K562 (cell line): ENCODE measurements around the gene MRFAP1. TPM values are rescaled to one million over a fixed set of nuclear protein-coding genes. Genes with fewer than 3 reads are reported as not detected.

Experiments
- ADNP ChIP-seq: fragments of 200-800 bp; sonication (Bioruptor generic); IDR thresholded peaks from 2 replicates; pipeline ENCODE4 v1.6.1; 2016; ENCODE audit warnings: missing genetic modification characterization, missing compliant biosample characterization
- DACH1 ChIP-seq: fragments of 450-650 bp; IDR thresholded peaks from 2 replicates; pipeline ENCODE4 v1.6.1; 2018; ENCODE audit not compliant: partially characterized antibody
- HLTF ChIP-seq: fragments of 450-650 bp; IDR thresholded peaks from 2 replicates; pipeline ENCODE4 v1.6.1; 2016
- HNRNPUL1 ChIP-seq: fragments of 200-400 bp; formaldehyde crosslinking; IDR thresholded peaks from 2 replicates; pipeline ENCODE4 v1.6.1; 2017; ENCODE audit warnings: low read length
- MAFK ChIP-seq: IDR thresholded peaks from 2 replicates; pipeline ENCODE4 v1.6.1; 2011; ENCODE audit warnings: low read length, improper control_type of control experiment
- NFIX ChIP-seq: fragments of 250-450 bp; sonication (Bioruptor Pico); IDR thresholded peaks from 2 replicates; pipeline ENCODE4 v1.4.0; 2020; ENCODE audit warnings: low read depth, mild to moderate bottlenecking, moderate library complexity
- PCBP2 ChIP-seq: fragments of 200-400 bp; formaldehyde crosslinking; IDR thresholded peaks from 2 replicates; pipeline ENCODE4 v1.6.1; 2018; ENCODE audit warnings: low read length, low read depth, mild to moderate bottlenecking, moderate library complexity; ENCODE audit not compliant: poor library complexity, severe bottlenecking
- SRSF1 ChIP-seq: fragments of 200-400 bp; formaldehyde crosslinking; IDR thresholded peaks from 2 replicates; pipeline ENCODE4 v1.6.1; 2017; ENCODE audit warnings: mild to moderate bottlenecking, low read depth, low read length, moderate library complexity
- STAT5A ChIP-seq: IDR thresholded peaks from 2 replicates; pipeline ENCODE4 v1.6.1; 2012; ENCODE audit warnings: low read length, inconsistent platforms, borderline replicate concordance
- U2AF1 ChIP-seq: fragments of 200-400 bp; formaldehyde crosslinking; optimal IDR thresholded peaks from 2 replicates; pipeline ENCODE3; 2017; ENCODE audit warnings: mild to moderate bottlenecking, low read depth, low read length, moderate library complexity
- U2AF2 ChIP-seq: fragments of 200-400 bp; formaldehyde crosslinking; optimal IDR thresholded peaks from 2 replicates; pipeline ENCODE3; 2017; ENCODE audit warnings: low read depth, mild to moderate bottlenecking, low read length
- ZNF445 ChIP-seq: fragments of 250-450 bp; sonication (Bioruptor Pico); IDR thresholded peaks from 2 replicates; pipeline ENCODE4 v1.4.0; 2020; ENCODE audit warnings: low read depth, mild to moderate bottlenecking, moderate library complexity
- ZNF551 ChIP-seq: fragments of 250-450 bp; sonication (Bioruptor Pico); IDR thresholded peaks from 2 replicates; pipeline ENCODE4 v1.5.0; 2021; ENCODE audit warnings: mild to moderate bottlenecking, moderate library complexity
- polyA plus RNA-seq, 8 experiments: library from polyadenylated mRNA; depleted of rRNA in 4 of 8; stranded (reverse) in 5 of 8; unstranded in 3 of 8; fragments of >200 nt; fragmentation: Nextera tagmentation in 2 of 8; fragmentation: Illumina TruSeq in 1 of 8; extraction: Ambion mirVana in 2 of 8; extraction: Trizol in 1 of 8; gene quantifications; 2 replicates each; pipeline versions ENCODE4 v1.2.1 to v1.2.3, GENCODE V29; 2011 to 2014; ENCODE audit warnings: inconsistent platforms in 1 of 8, missing spikeins in 1 of 8
- total RNA-seq, 7 experiments: library from RNA; depleted of rRNA in 6 of 7; stranded (reverse); fragments of >200 nt in 6 of 7; fragmentation: Illumina TruSeq in 2 of 7; extraction: Trizol in 2 of 7; gene quantifications; 2 replicates each; pipeline versions ENCODE4 v1.2.1 to v1.2.3, GENCODE V29; 2011 to 2021; ENCODE audit warnings: low replicate concordance in 1 of 7
- TF ChIP-seq, protein P1 (sequence below): fragments of 200-400 bp; formaldehyde crosslinking; IDR thresholded peaks from 2 replicates; pipeline ENCODE4 v1.6.1; 2017; ENCODE audit warnings: mild to moderate bottlenecking, low read depth, low read length, moderate library complexity
- TF ChIP-seq, protein P2 (sequence below): fragments of 250-450 bp; sonication (Bioruptor Pico); IDR thresholded peaks from 2 replicates; pipeline ENCODE4 v1.9.0; 2021; ENCODE audit warnings: mild to moderate bottlenecking
- TF ChIP-seq, protein P3 (sequence below): fragments of 200-800 bp; sonication (Bioruptor generic); IDR thresholded peaks from 2 replicates; pipeline ENCODE4 v1.6.1; 2017; ENCODE audit warnings: missing genetic modification characterization, missing compliant biosample characterization
- TF ChIP-seq, protein P4 (sequence below): IDR thresholded peaks from 2 replicates; pipeline ENCODE4 v1.6.1; 2011; ENCODE audit warnings: borderline replicate concordance, low read depth, mild to moderate bottlenecking, moderate library complexity, low read length; ENCODE audit not compliant: insufficient read depth, poor library complexity, severe bottlenecking
- TF ChIP-seq, protein P5 (sequence below): fragments of 250-450 bp; sonication (Bioruptor Pico); IDR thresholded peaks from 2 replicates; pipeline ENCODE4 v1.6.1; 2021; ENCODE audit warnings: mild to moderate bottlenecking

Gene MRFAP1
- total and polyA plus RNA-seq, 9 of the 15 experiments (the other 6 are each of a cell fraction or from before 2014, with no cell fraction given), result 46.0 to 270 (median 151) TPM

DNA sequence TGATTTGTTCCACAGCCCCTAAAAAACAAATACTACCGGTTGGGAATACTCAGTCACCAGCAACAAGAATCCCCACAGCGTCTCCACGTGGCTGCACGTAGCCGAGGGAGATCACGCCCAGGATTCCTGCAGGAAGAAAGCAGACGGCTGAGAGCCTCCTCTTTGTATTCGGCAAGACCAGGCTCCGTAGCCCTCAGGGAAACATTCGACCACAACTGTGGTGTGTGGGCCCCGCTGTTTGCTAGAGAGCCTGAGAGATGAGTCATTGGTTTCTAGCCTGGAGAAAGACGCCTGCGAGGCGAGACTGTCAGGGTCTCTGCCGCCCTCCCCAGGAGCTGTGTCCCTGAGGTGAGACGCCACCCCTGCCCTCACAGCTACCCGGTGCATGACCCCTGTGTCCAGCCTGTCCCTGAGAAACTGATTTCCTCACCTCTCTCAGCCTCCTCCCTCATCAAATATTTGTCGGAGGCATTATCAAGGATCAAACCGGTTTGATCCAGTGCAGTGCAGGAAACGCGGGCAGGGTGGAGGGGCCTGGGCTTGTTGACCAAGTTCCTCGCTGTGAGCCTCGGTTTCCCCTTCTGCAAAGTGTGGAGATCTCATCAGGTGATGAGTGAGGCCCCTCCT, 48.5 kb downstream of the MRFAP1 start (continued):
- TF ChIP-seq, protein P1, sequence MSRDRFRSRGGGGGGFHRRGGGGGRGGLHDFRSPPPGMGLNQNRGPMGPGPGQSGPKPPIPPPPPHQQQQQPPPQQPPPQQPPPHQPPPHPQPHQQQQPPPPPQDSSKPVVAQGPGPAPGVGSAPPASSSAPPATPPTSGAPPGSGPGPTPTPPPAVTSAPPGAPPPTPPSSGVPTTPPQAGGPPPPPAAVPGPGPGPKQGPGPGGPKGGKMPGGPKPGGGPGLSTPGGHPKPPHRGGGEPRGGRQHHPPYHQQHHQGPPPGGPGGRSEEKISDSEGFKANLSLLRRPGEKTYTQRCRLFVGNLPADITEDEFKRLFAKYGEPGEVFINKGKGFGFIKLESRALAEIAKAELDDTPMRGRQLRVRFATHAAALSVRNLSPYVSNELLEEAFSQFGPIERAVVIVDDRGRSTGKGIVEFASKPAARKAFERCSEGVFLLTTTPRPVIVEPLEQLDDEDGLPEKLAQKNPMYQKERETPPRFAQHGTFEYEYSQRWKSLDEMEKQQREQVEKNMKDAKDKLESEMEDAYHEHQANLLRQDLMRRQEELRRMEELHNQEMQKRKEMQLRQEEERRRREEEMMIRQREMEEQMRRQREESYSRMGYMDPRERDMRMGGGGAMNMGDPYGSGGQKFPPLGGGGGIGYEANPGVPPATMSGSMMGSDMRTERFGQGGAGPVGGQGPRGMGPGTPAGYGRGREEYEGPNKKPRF, result no peak
- TF ChIP-seq MAFK (no peak), HLTF (no peak), ADNP (no peak), ZNF551 (CRISPR knock-in tag) (no peak), HNRNPUL1 (no peak), PCBP2 (no peak), STAT5A (no peak), NFIX (CRISPR knock-in tag) (no peak), U2AF2 (no peak), DACH1 (no peak), U2AF1 (no peak), ZNF445 (CRISPR knock-in tag) (no peak), SRSF1 (no peak)
- TF ChIP-seq, protein P2, sequence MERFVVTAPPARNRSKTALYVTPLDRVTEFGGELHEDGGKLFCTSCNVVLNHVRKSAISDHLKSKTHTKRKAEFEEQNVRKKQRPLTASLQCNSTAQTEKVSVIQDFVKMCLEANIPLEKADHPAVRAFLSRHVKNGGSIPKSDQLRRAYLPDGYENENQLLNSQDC (CRISPR knock-in tag), result no peak
- TF ChIP-seq, protein P3, sequence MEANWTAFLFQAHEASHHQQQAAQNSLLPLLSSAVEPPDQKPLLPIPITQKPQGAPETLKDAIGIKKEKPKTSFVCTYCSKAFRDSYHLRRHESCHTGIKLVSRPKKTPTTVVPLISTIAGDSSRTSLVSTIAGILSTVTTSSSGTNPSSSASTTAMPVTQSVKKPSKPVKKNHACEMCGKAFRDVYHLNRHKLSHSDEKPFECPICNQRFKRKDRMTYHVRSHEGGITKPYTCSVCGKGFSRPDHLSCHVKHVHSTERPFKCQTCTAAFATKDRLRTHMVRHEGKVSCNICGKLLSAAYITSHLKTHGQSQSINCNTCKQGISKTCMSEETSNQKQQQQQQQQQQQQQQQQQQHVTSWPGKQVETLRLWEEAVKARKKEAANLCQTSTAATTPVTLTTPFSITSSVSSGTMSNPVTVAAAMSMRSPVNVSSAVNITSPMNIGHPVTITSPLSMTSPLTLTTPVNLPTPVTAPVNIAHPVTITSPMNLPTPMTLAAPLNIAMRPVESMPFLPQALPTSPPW, result peak; percentile 46
- TF ChIP-seq, protein P4, sequence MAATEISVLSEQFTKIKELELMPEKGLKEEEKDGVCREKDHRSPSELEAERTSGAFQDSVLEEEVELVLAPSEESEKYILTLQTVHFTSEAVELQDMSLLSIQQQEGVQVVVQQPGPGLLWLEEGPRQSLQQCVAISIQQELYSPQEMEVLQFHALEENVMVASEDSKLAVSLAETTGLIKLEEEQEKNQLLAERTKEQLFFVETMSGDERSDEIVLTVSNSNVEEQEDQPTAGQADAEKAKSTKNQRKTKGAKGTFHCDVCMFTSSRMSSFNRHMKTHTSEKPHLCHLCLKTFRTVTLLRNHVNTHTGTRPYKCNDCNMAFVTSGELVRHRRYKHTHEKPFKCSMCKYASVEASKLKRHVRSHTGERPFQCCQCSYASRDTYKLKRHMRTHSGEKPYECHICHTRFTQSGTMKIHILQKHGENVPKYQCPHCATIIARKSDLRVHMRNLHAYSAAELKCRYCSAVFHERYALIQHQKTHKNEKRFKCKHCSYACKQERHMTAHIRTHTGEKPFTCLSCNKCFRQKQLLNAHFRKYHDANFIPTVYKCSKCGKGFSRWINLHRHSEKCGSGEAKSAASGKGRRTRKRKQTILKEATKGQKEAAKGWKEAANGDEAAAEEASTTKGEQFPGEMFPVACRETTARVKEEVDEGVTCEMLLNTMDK, result no peak
- TF ChIP-seq, protein P5, sequence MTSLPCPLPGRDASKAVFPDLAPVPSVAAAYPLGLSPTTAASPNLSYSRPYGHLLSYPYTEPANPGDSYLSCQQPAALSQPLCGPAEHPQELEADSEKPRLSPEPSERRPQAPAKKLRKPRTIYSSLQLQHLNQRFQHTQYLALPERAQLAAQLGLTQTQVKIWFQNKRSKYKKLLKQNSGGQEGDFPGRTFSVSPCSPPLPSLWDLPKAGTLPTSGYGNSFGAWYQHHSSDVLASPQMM, result no peak
